CD14-positive monocyte (primary cell): ENCODE data around the gene NRG3. TPM values are rescaled to one million over a fixed set of nuclear protein-coding genes. Genes with fewer than 3 reads are reported as not detected.

ENCODE experiments used
- DNase-seq, 3 donors: peaks; one replicate each; pipeline ENCODE4 v3.0.0-alpha.2; 2011 to 2022
- H2AFZ ChIP-seq: 2 replicates; pipeline ENCODE4 v1.6.0; 2012; ENCODE audit warnings: mild to moderate bottlenecking, low read depth, low read length, inconsistent platforms; ENCODE audit not compliant: insufficient read depth, poor library complexity, severe bottlenecking
- H3K27ac ChIP-seq, 2 donors: 1 replicate in 1 of 2; 2 replicates in 1 of 2; pipeline ENCODE4 v1.5.1; 2012 to 2013; ENCODE audit warnings: low read length in 2 of 2, control low read depth in 1 of 2, inconsistent platforms in 1 of 2, low read depth in 1 of 2, mild to moderate bottlenecking in 1 of 2
- H3K27me3 ChIP-seq, 2 donors: one replicate each; pipeline versions ENCODE4 v1.6.0 to v1.6.1; 2011 to 2013; ENCODE audit warnings: low read length in 2 of 2; ENCODE audit not compliant: control insufficient read depth in 2 of 2, insufficient read depth in 2 of 2
- H3K36me3 ChIP-seq, 2 donors: replicated peaks in 1 of 2; 1 replicate in 1 of 2; 2 replicates in 1 of 2; pipeline versions ENCODE4 v1.5.1 to v1.6.1; 2012 to 2013; ENCODE audit warnings: low read length in 2 of 2, control low read depth in 1 of 2, inconsistent platforms in 1 of 2, mild to moderate bottlenecking in 1 of 2; ENCODE audit not compliant: insufficient read depth in 2 of 2, control insufficient read depth in 1 of 2
- H3K4me1 ChIP-seq, 2 donors: 1 replicate in 1 of 2; 2 replicates in 1 of 2; pipeline versions ENCODE4 v1.5.1 to v1.6.1; 2012 to 2013; ENCODE audit warnings: low read length in 2 of 2, control low read depth in 1 of 2, inconsistent platforms in 1 of 2, mild to moderate bottlenecking in 1 of 2, moderate library complexity in 1 of 2; ENCODE audit not compliant: insufficient read depth in 2 of 2, control insufficient read depth in 1 of 2
- H3K4me2 ChIP-seq: replicated peaks from 2 replicates; pipeline ENCODE3; 2012; ENCODE audit warnings: low read length, moderate library complexity, mild to moderate bottlenecking; ENCODE audit not compliant: poor library complexity, severe bottlenecking; ENCODE audit errors: extremely low read depth
- H3K4me3 ChIP-seq, 3 experiments: fragments of 200-600 bp in 1 of 3; sonication (generic) in 1 of 3; replicated peaks in 1 of 3; 1 replicate in 2 of 3; 2 replicates in 1 of 3; pipeline ENCODE4 v1.5.1; 2011 to 2013; ENCODE audit warnings: low read length in 3 of 3, mild to moderate bottlenecking in 3 of 3, control low read depth in 2 of 3, low read depth in 2 of 3, inconsistent platforms in 1 of 3, moderate library complexity in 1 of 3
- H3K79me2 ChIP-seq: 2 replicates; pipeline ENCODE4 v1.6.0; 2012; ENCODE audit warnings: mild to moderate bottlenecking, control low read depth, inconsistent platforms, low read length, moderate library complexity; ENCODE audit not compliant: insufficient read depth
- H3K9ac ChIP-seq: 2 replicates; pipeline ENCODE4 v1.6.0; 2017; ENCODE audit warnings: low read length, mild to moderate bottlenecking; ENCODE audit not compliant: insufficient read depth, poor library complexity, severe bottlenecking
- H3K9me3 ChIP-seq, 2 donors: replicated peaks in 1 of 2; 1 replicate in 1 of 2; 2 replicates in 1 of 2; pipeline versions ENCODE4 v1.5.1 to v1.6.1; 2012 to 2013; ENCODE audit warnings: low read length in 2 of 2, control low read depth in 1 of 2; ENCODE audit not compliant: control insufficient read depth in 1 of 2, insufficient read depth in 1 of 2
- H4K20me1 ChIP-seq: 2 replicates; pipeline ENCODE4 v1.6.0; 2012; ENCODE audit warnings: mild to moderate bottlenecking, low read length, control low read depth, moderate library complexity; ENCODE audit not compliant: insufficient read depth
- H3K27ac Mint-ChIP-seq, 7 donors: one replicate each; pipeline ENCODE4 v1.8.0; 2020; ENCODE audit warnings: mild to moderate bottlenecking in 7 of 7, mixed read lengths in 7 of 7, moderate library complexity in 6 of 7, inconsistent platforms in 2 of 7
- H3K27me3 Mint-ChIP-seq, 3 donors: one replicate each; pipeline ENCODE4 v1.8.0; 2021 to 2022; ENCODE audit warnings: low read depth in 3 of 3, mild to moderate bottlenecking in 3 of 3, mixed read lengths in 3 of 3, moderate library complexity in 3 of 3, inconsistent platforms in 1 of 3
- H3K36me3 Mint-ChIP-seq, 2 donors: one replicate each; pipeline ENCODE4 v1.8.0; 2020; ENCODE audit warnings: mixed read lengths in 2 of 2, inconsistent platforms in 1 of 2, mild to moderate bottlenecking in 1 of 2
- H3K4me1 Mint-ChIP-seq: one replicate; pipeline ENCODE4 v1.8.0; 2020; ENCODE audit warnings: mild to moderate bottlenecking, mixed read lengths
- H3K4me3 Mint-ChIP-seq, 2 donors: one replicate each; pipeline ENCODE4 v1.8.0; 2020; ENCODE audit warnings: mild to moderate bottlenecking in 2 of 2, mixed read lengths in 2 of 2, moderate library complexity in 1 of 2
- H3K9me3 Mint-ChIP-seq, 7 donors: one replicate each; pipeline ENCODE4 v1.8.0; 2020 to 2022; ENCODE audit warnings: mixed read lengths in 7 of 7, mild to moderate bottlenecking in 6 of 7, moderate library complexity in 6 of 7, inconsistent platforms in 2 of 7
- CTCF ChIP-seq: fragments of 200-600 bp; IDR thresholded peaks from one replicate; pipeline ENCODE4 v1.8.0; 2022; ENCODE audit warnings: antibody characterized with exemption, mild to moderate bottlenecking
- WGBS: methylation state at CpG from one replicate; pipeline ENCODE4 v1.1.5; 2013; ENCODE audit warnings: missing lambda C conversion rate; ENCODE audit not compliant: insufficient coverage; 5-methylcytosine and 5-hydroxymethylcytosine counted together
- intact Hi-C, 2 donors: fragments of 100-400 bp; cut with micrococcal nuclease; formaldehyde crosslinking; loops; one replicate each; pipeline versions ENCODE4 v1.15.0 to v1.15.1; 2023
- polyA plus RNA-seq, 3 donors: library from polyadenylated mRNA; depleted of rRNA in 1 of 3; unstranded in 2 of 3; stranded (reverse) in 1 of 3; fragments of 300-500 nt in 2 of 3; fragments of >200 nt in 1 of 3; fragmentation: Illumina TruSeq in 2 of 3; gene quantifications; 1 replicate in 2 of 3; 2 replicates in 1 of 3; pipeline ENCODE4 v1.2.3, GENCODE V29; 2012 to 2021

NRG3 gene
- polyA plus RNA-seq, 3 donors = not detected

- Histone ChIP-seq H3K4me3 (no peak overlapping the region), H4K20me1 (no peaks in the 10 kb centered on the region), H3K36me3 (no peaks in the 10 kb centered on the region), H3K9me3 (peaks cover 0 to 7% of the 10 kb centered on the region in 2 donors), H3K4me1 (no peaks in the 10 kb centered on the region), H3K79me2 (no peaks in the 10 kb centered on the region), H2AFZ (no peak overlapping the region), H3K27me3 (no peaks in the 10 kb centered on the region), H3K27ac (no peak overlapping the region), H3K4me2 (no peak overlapping the region), H3K9ac (no peak overlapping the region)
- Mint-ChIP-seq H3K27me3 (peaks cover 0 to 3% (median 3%) of the 10 kb centered on the region in 3 donors), H3K36me3 (no peaks in the 10 kb centered on the region), H3K9me3 (peaks cover 1 to 19% (median 5%) of the 10 kb centered on the region in 7 donors), H3K4me3 (no peak overlapping the region), H3K27ac (no peak overlapping the region), H3K4me1 (no peaks in the 10 kb centered on the region)
- TF ChIP-seq CTCF = no peak
- intact Hi-C loops = no loop called here
- DNase-seq = no peak
- no CpG with 5 or more reads among the region's 3 CpGs for WGBS
Measured at GRCh38 chr10:82680608-82681007, 805.6 kb downstream of the NRG3 start.

GRCh38 chr10:82683945-82684344 lies 809.0 kb downstream of the NRG3 start:
- Histone ChIP-seq H3K27ac (no peak overlapping the region), H3K9me3 (no peaks in the 10 kb centered on the region), H3K4me3 (no peak overlapping the region), H3K27me3 (no peaks in the 10 kb centered on the region), H3K4me2 (no peak overlapping the region), H3K79me2 (no peaks in the 10 kb centered on the region), H3K9ac (no peak overlapping the region), H4K20me1 (no peaks in the 10 kb centered on the region), H3K4me1 (no peaks in the 10 kb centered on the region), H3K36me3 (no peaks in the 10 kb centered on the region), H2AFZ (no peak overlapping the region)
- no peak for TF ChIP-seq CTCF
- Mint-ChIP-seq H3K27me3 (peaks cover 0 to 2% (median 0%) of the 10 kb centered on the region in 3 donors), H3K4me3 (no peak overlapping the region), H3K27ac (no peak overlapping the region), H3K36me3 (no peaks in the 10 kb centered on the region), H3K9me3 (peaks cover 0 to 4% (median 3%) of the 10 kb centered on the region in 7 donors), H3K4me1 (no peaks in the 10 kb centered on the region)
- intact Hi-C loops = no loop called here
- DNase-seq = no peak
- no CpG with 5 or more reads among the region's 4 CpGs for WGBS
